Measurements from ENCODE around the gene MYH16. TPM values are rescaled to one million over a fixed set of nuclear protein-coding genes. Genes with fewer than 3 reads are reported as not detected.
A peak's percentile ranks its signal among the peaks of the same experiment; 100 is the strongest.
"Not testable (repeated sequence)": the region's sequence is repeated elsewhere in the genome, so short reads cannot be mapped to it uniquely, and the experiment has no call there.

Gene MYH16
- total RNA-seq, 2 donors from 2014 or later, result under 0.01 TPM; not detected in 1

DNA sequence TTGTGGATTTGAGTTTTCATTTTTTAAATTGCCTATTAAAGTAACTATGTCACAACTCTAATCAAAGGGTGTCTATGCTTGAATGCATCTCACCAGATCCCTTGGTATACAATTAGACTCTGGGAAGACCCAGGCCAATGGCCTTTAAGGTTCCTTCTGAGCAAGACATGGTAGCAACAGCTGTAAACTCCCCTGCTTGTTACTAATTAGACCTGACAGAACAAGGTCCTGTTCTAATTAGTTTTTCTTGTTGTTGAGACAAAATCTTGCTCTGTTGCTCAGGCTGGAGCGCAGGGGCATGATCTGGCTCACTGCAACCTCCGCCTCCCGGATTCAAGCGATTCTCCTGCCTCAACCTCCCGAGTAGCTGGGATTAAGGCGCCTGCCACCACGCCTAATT lies 2.9 kb downstream of the MYH16 start:
- no peaks in the 10 kb centered on the region for H3K27me3 ChIP-seq
- TF ChIP-seq POLR2A (IDR thresholded peaks at IDR 0.05) (no peak), CTCF (IDR thresholded peaks at IDR 0.05) (no peak)
- no peak overlapping the region for H3K4me3 ChIP-seq
- ATAC-seq, result no peak
- intact Hi-C loops (cut with DNase I), result no loop called here
- no peak overlapping the region for H3K27ac ChIP-seq
- H3K36me3 ChIP-seq (replicated peaks in 1 of 2; ENCODE audit: insufficient read depth in 1 of 2, low read depth in 2 of 2), result no peaks in the 10 kb centered on the region
- DNase-seq, result no peak
- H3K4me1 ChIP-seq, result no peaks in the 10 kb centered on the region
- WGBS, 2 donors, result 78 to 93% methylated on average over 7 of the region's 7 CpGs
- no peaks in the 10 kb centered on the region for H3K9me3 ChIP-seq

DNA sequence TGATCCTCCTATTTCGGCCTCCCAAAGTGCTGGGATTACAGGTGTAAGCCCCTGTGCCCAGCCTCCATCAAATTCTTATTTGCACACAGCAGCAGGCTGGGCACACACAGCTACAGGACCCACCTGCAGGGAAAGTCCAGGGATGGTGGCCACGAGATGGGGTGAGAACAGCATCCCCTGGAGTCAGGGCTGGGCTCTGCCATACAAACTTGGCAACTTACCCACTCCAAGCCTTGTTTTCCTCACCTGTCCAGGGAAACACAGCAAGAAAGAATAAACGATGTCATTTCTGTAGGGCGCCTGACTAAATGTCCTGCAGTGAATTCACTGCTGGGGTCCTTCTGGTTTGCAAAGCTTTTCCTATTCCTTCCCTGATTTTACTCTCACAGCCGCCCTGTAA lies 5.5 kb downstream of the MYH16 start:
- TF ChIP-seq POLR2A (IDR thresholded peaks at IDR 0.05) (no peak), CTCF (IDR thresholded peaks at IDR 0.05) (no peak)
- 73 to 78% methylated on average over 3 to 5 of the region's 5 CpGs for WGBS, 2 donors

GRCh38 chr7:99284165-99284564 lies 11.5 kb downstream of the MYH16 start:
- H3K27ac ChIP-seq; H3K9me3 ChIP-seq; H3K4me3 ChIP-seq; ATAC-seq; DNase-seq; H3K4me1 ChIP-seq; H3K36me3 ChIP-seq (replicated peaks in 1 of 2; ENCODE audit: insufficient read depth in 1 of 2, low read depth in 2 of 2); H3K27me3 ChIP-seq; intact Hi-C loops (cut with DNase I): not testable (repeated sequence)
- WGBS, 2 donors, result 86% methylated on average over 4 of the region's 4 CpGs; no CpG with 5 or more reads in 1 of the 2 donors

More for the DNA sequence above, 5.5 kb downstream of the MYH16 start:
- intact Hi-C loops (cut with DNase I), result no loop called here
- Histone ChIP-seq H3K27ac (no peak overlapping the region), H3K4me3 (no peak overlapping the region), H3K36me3 (replicated peaks in 1 of 2; ENCODE audit: insufficient read depth in 1 of 2, low read depth in 2 of 2) (no peaks in the 10 kb centered on the region), H3K4me1 (no peaks in the 10 kb centered on the region), H3K9me3 (no peaks in the 10 kb centered on the region), H3K27me3 (no peaks in the 10 kb centered on the region)
- ATAC-seq (no peak), DNase-seq (no peak)

GRCh38 chr7:99287779-99288534 lies 15.3 kb downstream of the MYH16 start:
- Histone ChIP-seq H3K4me3 (no peak overlapping the region), H3K27me3 (no peaks in the 10 kb centered on the region), H3K27ac (no peak overlapping the region), H3K36me3 (replicated peaks in 1 of 2; ENCODE audit: insufficient read depth in 1 of 2, low read depth in 2 of 2) (no peaks in the 10 kb centered on the region), H3K9me3 (no peaks in the 10 kb centered on the region), H3K4me1 (no peaks in the 10 kb centered on the region)
- TF ChIP-seq CTCF (IDR thresholded peaks at IDR 0.05), result no peak
- no peak for TF ChIP-seq POLR2A (IDR thresholded peaks at IDR 0.05)
- ATAC-seq, result no peak
- intact Hi-C loops (cut with DNase I), result no loop called here
- WGBS, 2 donors, result 88 to 95% methylated on average over 22 to 23 of the region's 23 CpGs
- no peak for DNase-seq

- Histone ChIP-seq H3K27ac (no peak overlapping the region), H3K27me3 (no peaks in the 10 kb centered on the region), H3K4me3 (no peak overlapping the region), H3K9me3 (no peaks in the 10 kb centered on the region), H3K36me3 (replicated peaks in 1 of 2; ENCODE audit: insufficient read depth in 1 of 2, low read depth in 2 of 2) (no peaks in the 10 kb centered on the region), H3K4me1 (no peaks in the 10 kb centered on the region)
- intact Hi-C loops (cut with DNase I), result no loop called here
- ATAC-seq (no peak), DNase-seq (peak in 1 of 4 donors; percentile 11)
- WGBS, 2 donors, result 39 to 54% methylated on average over 9 of the region's 9 CpGs
- no peak for TF ChIP-seq CTCF (IDR thresholded peaks at IDR 0.05)
- no peak for TF ChIP-seq POLR2A (IDR thresholded peaks at IDR 0.05)
These were observed 16.5 kb downstream of the MYH16 start for GRCh38 chr7:99289185-99289584.

DNA sequence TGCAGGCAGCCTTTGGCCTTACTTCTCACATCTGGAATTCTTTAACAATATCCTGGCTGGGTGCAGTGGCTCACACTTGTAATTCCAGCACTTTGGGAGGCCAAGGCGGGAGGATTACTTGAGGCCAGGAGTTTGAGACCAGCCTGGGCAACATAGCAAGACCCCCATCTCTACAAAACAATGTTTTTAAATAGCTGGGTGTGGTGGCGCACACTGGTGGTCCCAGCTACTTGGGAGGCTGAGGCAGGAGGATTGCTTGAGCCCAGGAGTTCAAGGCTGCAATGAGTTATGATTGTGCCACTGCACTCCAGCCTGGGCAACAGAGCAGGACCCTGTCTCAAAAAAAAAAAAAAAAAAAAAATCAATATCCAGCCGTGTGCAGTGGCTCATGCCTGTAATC lies 17.5 kb downstream of the MYH16 start:
- H3K27me3 ChIP-seq; DNase-seq; intact Hi-C loops (cut with DNase I); H3K27ac ChIP-seq; H3K9me3 ChIP-seq; H3K4me1 ChIP-seq; ATAC-seq; H3K4me3 ChIP-seq; H3K36me3 ChIP-seq (replicated peaks in 1 of 2; ENCODE audit: insufficient read depth in 1 of 2, low read depth in 2 of 2): not testable (repeated sequence)
- WGBS, 2 donors, result 76 to 94% methylated on average over 3 of the region's 3 CpGs

Data from body of pancreas (tissue), 4 donors.